Mesendoderm (in vitro differentiated cells): ENCODE measurements around the gene SAFB2.

Experiments
- DNase-seq: peaks from one replicate; pipeline ENCODE4 v3.0.0; 2013
- H2AK5ac ChIP-seq: 2 replicates; pipeline ENCODE4 v1.6.1; 2013; ENCODE audit warnings: low read length, inconsistent platforms
- H2BK120ac ChIP-seq: 2 replicates; pipeline ENCODE4 v1.6.1; 2013; ENCODE audit warnings: low read depth, mild to moderate bottlenecking, low read length, moderate library complexity, mixed read lengths
- H2BK15ac ChIP-seq: replicated peaks from 2 replicates; pipeline ENCODE4 v1.6.1; 2013; ENCODE audit warnings: low read depth, mild to moderate bottlenecking, moderate library complexity
- H2BK5ac ChIP-seq: 2 replicates; pipeline ENCODE4 v1.6.1; 2013; ENCODE audit warnings: low read length, inconsistent platforms
- H3K18ac ChIP-seq: 2 replicates; pipeline ENCODE4 v1.6.1; 2013; ENCODE audit warnings: mild to moderate bottlenecking, low read length, mixed read lengths
- H3K23ac ChIP-seq: one replicate; pipeline ENCODE4 v1.6.1; 2013; ENCODE audit warnings: low read length
- H3K27ac ChIP-seq: 2 replicates; pipeline ENCODE4 v1.5.1; 2013; ENCODE audit warnings: low read depth, mild to moderate bottlenecking, inconsistent platforms, low read length, moderate library complexity
- H3K27me3 ChIP-seq: 2 replicates; pipeline ENCODE4 v1.6.1; 2013; ENCODE audit warnings: low read length, control low read depth, mild to moderate bottlenecking, inconsistent platforms; ENCODE audit not compliant: insufficient read depth, poor library complexity
- H3K36me3 ChIP-seq: 2 replicates; pipeline ENCODE4 v1.6.1; 2013; ENCODE audit warnings: low read length, inconsistent platforms; ENCODE audit not compliant: control insufficient read depth, insufficient read depth
- H3K4ac ChIP-seq: one replicate; pipeline ENCODE4 v1.6.1; 2013; ENCODE audit warnings: low read depth, mild to moderate bottlenecking, low read length, moderate library complexity
- H3K4me1 ChIP-seq: 2 replicates; pipeline ENCODE4 v1.6.1; 2013; ENCODE audit warnings: low read depth, low read length, inconsistent platforms; ENCODE audit not compliant: control insufficient read depth
- H3K4me2 ChIP-seq: 2 replicates; pipeline ENCODE4 v1.6.1; 2013; ENCODE audit warnings: low read length
- H3K4me3 ChIP-seq: 2 replicates; pipeline ENCODE4 v1.5.1; 2013; ENCODE audit warnings: mild to moderate bottlenecking, low read length
- H3K56ac ChIP-seq: one replicate; pipeline ENCODE4 v1.6.1; 2013; ENCODE audit warnings: low read length
- H3K79me1 ChIP-seq: 2 replicates; pipeline ENCODE4 v1.6.1; 2013; ENCODE audit warnings: low read length, inconsistent platforms
- H3K79me2 ChIP-seq: 2 replicates; pipeline ENCODE4 v1.6.1; 2013; ENCODE audit warnings: mild to moderate bottlenecking, low read length; ENCODE audit not compliant: control insufficient read depth, insufficient read depth
- H3K9ac ChIP-seq: 2 replicates; pipeline ENCODE4 v1.6.1; 2013; ENCODE audit warnings: low read length, inconsistent platforms
- H4K5ac ChIP-seq: one replicate; pipeline ENCODE4 v1.6.1; 2013; ENCODE audit warnings: low read length
- H4K8ac ChIP-seq: one replicate; pipeline ENCODE4 v1.6.1; 2013; ENCODE audit warnings: low read depth, mild to moderate bottlenecking, control low read depth, low read length, moderate library complexity
- WGBS: extraction: QIAGEN DNeasy Blood & Tissue Kit; methylation state at CpG from one replicate; pipeline ENCODE4 v1.1.7; 2013; ENCODE audit warnings: low lambda C conversion rate, missing lambda C conversion rate; ENCODE audit not compliant: insufficient coverage; ENCODE audit errors: extremely low coverage; 5-methylcytosine and 5-hydroxymethylcytosine counted together

Gene SAFB2

DNA sequence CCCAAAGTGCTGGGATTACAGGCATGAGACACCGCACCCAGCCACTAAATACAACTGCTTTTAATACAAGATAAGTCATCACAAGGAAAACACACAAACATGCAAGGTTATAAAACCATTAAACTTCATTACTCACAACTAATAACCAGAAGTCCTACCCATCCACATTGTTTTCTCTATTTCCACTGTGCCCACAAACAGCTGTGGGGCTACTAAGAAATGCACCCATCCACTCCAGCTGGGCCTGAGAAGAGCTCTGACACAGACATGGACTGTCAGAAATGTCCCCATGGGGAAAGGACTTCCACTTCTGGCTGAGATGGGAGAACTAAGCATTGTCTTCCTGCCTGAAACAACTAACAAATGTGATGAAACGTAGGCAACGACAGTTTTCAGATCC is 17.2 kb downstream of the SAFB2 start:
- no peak overlapping the region for H3K56ac ChIP-seq
- no peak overlapping the region for H4K5ac ChIP-seq
- H3K4me1 ChIP-seq, result no peaks in the 10 kb centered on the region
- H3K27ac ChIP-seq, result no peak overlapping the region
- no peak overlapping the region for H2BK5ac ChIP-seq
- peaks cover 10% of the 10 kb centered on the region for H3K79me2 ChIP-seq
- no peak overlapping the region for H3K4me2 ChIP-seq
- H3K36me3 ChIP-seq, result peaks cover 23% of the 10 kb centered on the region
- no peak overlapping the region for H3K4ac ChIP-seq
- H3K23ac ChIP-seq, result no peak overlapping the region
- no peaks in the 10 kb centered on the region for H3K27me3 ChIP-seq
- no peak overlapping the region for H2AK5ac ChIP-seq
- H3K9ac ChIP-seq, result no peak overlapping the region
- no peak overlapping the region for H4K8ac ChIP-seq
- H3K18ac ChIP-seq, result no peak overlapping the region
- no CpG with 5 or more reads among the region's 3 CpGs for WGBS
- H3K4me3 ChIP-seq, result no peak overlapping the region
- no peak overlapping the region for H2BK120ac ChIP-seq
- H2BK15ac ChIP-seq, result no peak overlapping the region
- no peak for DNase-seq
- H3K79me1 ChIP-seq, result peaks cover 15% of the 10 kb centered on the region

DNA sequence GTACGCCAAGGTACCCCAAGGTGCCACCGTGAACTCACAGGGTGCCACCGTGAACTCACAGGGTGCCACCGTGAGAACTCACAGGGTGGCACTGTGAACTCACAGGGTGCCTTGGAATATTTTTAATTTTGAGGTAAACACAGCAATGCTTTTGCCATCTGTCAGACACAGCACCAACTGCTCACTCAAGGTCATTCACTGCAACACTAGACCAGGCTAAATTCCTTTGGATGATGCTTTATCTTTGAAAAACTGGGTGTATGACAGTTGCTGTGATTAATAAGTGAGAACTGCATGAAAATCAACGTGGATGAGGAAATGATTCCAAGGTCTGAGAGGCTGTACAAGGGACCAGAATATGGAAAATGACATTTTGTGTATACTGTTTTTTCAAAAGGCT is 18.9 kb downstream of the SAFB2 start:
- Histone ChIP-seq H3K27me3 (no peaks in the 10 kb centered on the region), H3K56ac (no peak overlapping the region), H4K5ac (no peak overlapping the region), H3K79me2 (peaks cover 10% of the 10 kb centered on the region), H3K27ac (no peak overlapping the region), H2BK5ac (no peak overlapping the region), H2AK5ac (no peak overlapping the region), H3K23ac (no peak overlapping the region), H3K4me2 (no peak overlapping the region), H4K8ac (no peak overlapping the region), H3K18ac (no peak overlapping the region), H2BK15ac (no peak overlapping the region), H3K9ac (no peak overlapping the region), H3K36me3 (peaks cover 25% of the 10 kb centered on the region), H3K4me3 (no peak overlapping the region), H2BK120ac (no peak overlapping the region), H3K4me1 (no peaks in the 10 kb centered on the region), H3K79me1 (peaks cover 13% of the 10 kb centered on the region), H3K4ac (no peak overlapping the region)
- WGBS, result no CpG with 5 or more reads among the region's 5 CpGs
- no peak for DNase-seq

DNA sequence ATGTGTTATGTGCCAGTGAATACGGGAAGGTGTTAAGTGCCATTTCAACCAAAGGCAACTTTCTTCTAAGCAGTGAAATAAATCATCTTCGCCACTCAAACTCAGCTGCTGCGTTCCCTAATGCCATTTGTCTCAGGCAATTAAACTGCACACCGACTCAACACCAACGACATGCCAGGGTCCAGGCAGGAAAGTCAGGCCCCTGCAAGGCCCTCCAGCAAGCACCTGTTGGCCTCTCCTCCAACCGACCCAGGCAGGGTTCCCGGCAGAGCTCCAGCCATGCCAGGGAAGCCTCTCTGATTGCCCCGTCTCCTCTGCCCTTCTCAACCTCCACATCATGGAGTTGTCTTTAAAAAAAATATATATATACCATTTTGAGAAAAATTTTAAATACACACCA is 21.8 kb downstream of the SAFB2 start:
- Histone ChIP-seq H3K79me2 (peaks cover under 1% of the 10 kb centered on the region), H2AK5ac (no peak overlapping the region), H3K79me1 (peaks cover 7% of the 10 kb centered on the region), H2BK120ac (no peak overlapping the region), H3K27ac (no peak overlapping the region), H3K4me2 (no peak overlapping the region), H4K5ac (no peak overlapping the region), H3K23ac (no peak overlapping the region), H3K36me3 (peaks cover 28% of the 10 kb centered on the region), H3K4me1 (no peaks in the 10 kb centered on the region), H3K18ac (no peak overlapping the region), H4K8ac (no peak overlapping the region), H3K56ac (no peak overlapping the region), H3K4ac (no peak overlapping the region), H2BK15ac (no peak overlapping the region), H3K4me3 (no peak overlapping the region), H2BK5ac (no peak overlapping the region), H3K9ac (no peak overlapping the region), H3K27me3 (no peaks in the 10 kb centered on the region)
- whole genome bisulfite sequencing, result no CpG with 5 or more reads among the region's 8 CpGs
- DNase-seq, result no peak

DNA sequence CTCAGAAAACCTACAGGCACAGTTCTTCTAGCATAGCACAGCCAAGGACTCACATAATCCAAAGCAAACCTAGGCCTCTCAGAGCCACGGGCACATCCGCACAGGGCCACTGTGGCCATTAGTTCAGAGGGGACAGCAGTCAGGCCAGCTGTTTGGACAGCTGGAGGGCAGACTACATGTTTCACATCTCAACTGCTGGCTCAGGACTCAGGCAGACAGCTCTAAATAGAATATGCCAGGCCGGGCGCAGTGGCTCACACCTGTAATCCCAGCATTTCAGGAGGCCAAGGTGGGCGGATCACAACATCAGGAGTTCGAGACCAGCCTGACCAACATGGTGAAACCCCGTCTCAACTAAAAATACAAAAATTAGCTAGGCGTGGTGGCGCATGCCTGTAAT is 26.8 kb downstream of the SAFB2 start:
- Histone ChIP-seq H2BK5ac (no peak overlapping the region), H3K9ac (no peak overlapping the region), H2AK5ac (no peak overlapping the region), H3K79me2 (no peaks in the 10 kb centered on the region), H3K56ac (no peak overlapping the region), H4K5ac (no peak overlapping the region), H3K36me3 (peaks cover 32% of the 10 kb centered on the region), H3K23ac (no peak overlapping the region), H3K79me1 (peaks cover 3% of the 10 kb centered on the region), H3K27ac (no peak overlapping the region), H3K4me2 (no peak overlapping the region), H2BK120ac (no peak overlapping the region), H3K27me3 (no peaks in the 10 kb centered on the region), H2BK15ac (no peak overlapping the region), H4K8ac (no peak overlapping the region), H3K18ac (no peak overlapping the region), H3K4me3 (no peak overlapping the region), H3K4me1 (no peaks in the 10 kb centered on the region), H3K4ac (no peak overlapping the region)
- DNase-seq, result no peak
- WGBS, result no CpG with 5 or more reads among the region's 9 CpGs

DNA sequence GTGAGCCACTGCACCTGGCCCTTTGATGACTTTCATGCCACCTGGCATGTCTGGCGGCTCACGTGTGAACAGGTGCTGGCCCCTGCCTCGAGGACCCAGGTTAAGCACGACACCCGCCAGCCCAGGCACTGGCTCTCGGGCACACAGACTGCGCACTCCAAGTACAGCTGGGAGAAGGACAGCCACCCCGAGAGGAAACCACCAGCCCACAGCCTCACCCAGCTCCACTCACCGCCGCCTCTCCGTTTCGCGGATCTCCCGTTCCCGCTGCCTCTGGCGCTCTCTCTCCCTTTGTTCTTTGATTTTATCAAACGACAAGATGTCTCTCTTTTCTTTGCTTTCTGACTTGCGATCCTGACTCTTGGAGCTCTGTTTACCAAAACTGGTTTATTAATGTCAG is 27.4 kb downstream of the SAFB2 start:
- peaks cover 3% of the 10 kb centered on the region for H3K79me1 ChIP-seq
- H3K27ac ChIP-seq, result no peak overlapping the region
- H3K36me3 ChIP-seq, result peaks cover 29% of the 10 kb centered on the region

DNA sequence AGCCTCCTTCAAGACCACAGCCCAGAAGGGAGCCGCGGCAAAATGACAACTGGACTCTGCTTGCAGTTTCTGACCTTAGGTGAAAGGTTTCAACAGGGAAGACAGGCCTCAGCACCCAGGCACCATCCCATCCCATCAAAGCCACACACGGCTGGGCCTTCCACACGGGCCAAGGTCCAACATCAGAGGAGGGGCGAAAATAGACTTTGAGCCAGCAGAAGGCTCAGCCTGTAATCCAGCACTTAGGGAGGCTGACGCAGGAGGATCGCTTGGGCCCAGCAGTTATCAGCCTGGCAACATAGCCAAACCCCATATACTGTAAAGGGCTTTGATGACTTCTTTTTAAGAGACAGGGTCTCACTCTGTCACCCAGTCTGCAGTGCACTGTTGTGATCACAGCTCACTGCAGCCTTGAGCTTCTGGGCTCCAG is 28.0 kb downstream of the SAFB2 start:
- no CpG with 5 or more reads among the region's 7 CpGs for WGBS
- Histone ChIP-seq H3K18ac (no peak overlapping the region), H3K27ac (no peak overlapping the region), H3K36me3 (peaks cover 28% of the 10 kb centered on the region), H3K4me2 (no peak overlapping the region), H2BK15ac (no peak overlapping the region), H2BK120ac (no peak overlapping the region), H3K79me2 (no peaks in the 10 kb centered on the region), H3K4ac (no peak overlapping the region), H3K79me1 (peaks cover 3% of the 10 kb centered on the region), H3K56ac (no peak overlapping the region), H3K4me3 (no peak overlapping the region), H3K27me3 (no peaks in the 10 kb centered on the region), H2AK5ac (no peak overlapping the region), H4K5ac (no peak overlapping the region), H3K23ac (no peak overlapping the region), H2BK5ac (no peak overlapping the region), H4K8ac (no peak overlapping the region), H3K9ac (no peak overlapping the region), H3K4me1 (no peaks in the 10 kb centered on the region)
- no peak for DNase-seq

More for the DNA sequence above, 27.4 kb downstream of the SAFB2 start:
- Histone ChIP-seq H2AK5ac (no peak overlapping the region), H3K4me3 (no peak overlapping the region), H3K4ac (no peak overlapping the region), H3K4me2 (no peak overlapping the region), H2BK5ac (no peak overlapping the region), H3K27me3 (no peaks in the 10 kb centered on the region), H3K9ac (no peak overlapping the region), H3K23ac (no peak overlapping the region), H3K56ac (no peak overlapping the region), H3K79me2 (no peaks in the 10 kb centered on the region), H3K4me1 (no peaks in the 10 kb centered on the region), H3K18ac (no peak overlapping the region), H4K8ac (no peak overlapping the region), H2BK15ac (no peak overlapping the region), H2BK120ac (no peak overlapping the region), H4K5ac (no peak overlapping the region)
- no CpG with 5 or more reads among the region's 18 CpGs for WGBS
- no peak for DNase-seq
